Spinal cord (tissue), 10 donors: ENCODE measurements around the gene BOC. TPM values are rescaled to one million over a fixed set of nuclear protein-coding genes. Genes with fewer than 3 reads are reported as not detected.

ENCODE experiments used
- DNase-seq, 6 donors: peaks; one replicate each; pipeline versions ENCODE4 v3.0.0 to v3.0.0-alpha.2; 2013 to 2015; ENCODE audit warnings: low spot score in 6 of 6, low read depth in 4 of 6
- H3K27ac ChIP-seq: one replicate; pipeline ENCODE4 v1.5.1; 2013; ENCODE audit warnings: low read depth, low read length, control low read depth
- H3K27me3 ChIP-seq: one replicate; pipeline ENCODE4 v1.6.1; 2013; ENCODE audit warnings: low read length; ENCODE audit not compliant: control insufficient read depth, insufficient read depth
- H3K36me3 ChIP-seq: one replicate; pipeline ENCODE4 v1.6.1; 2013; ENCODE audit warnings: low read length; ENCODE audit not compliant: control insufficient read depth, insufficient read depth
- H3K4me1 ChIP-seq: one replicate; pipeline ENCODE4 v1.6.1; 2013; ENCODE audit warnings: low read length; ENCODE audit not compliant: control insufficient read depth, insufficient read depth
- H3K4me3 ChIP-seq: one replicate; pipeline ENCODE4 v1.5.1; 2013; ENCODE audit warnings: low read depth, low read length, control low read depth
- H3K9me3 ChIP-seq: one replicate; pipeline ENCODE4 v1.6.1; 2013; ENCODE audit warnings: low read length; ENCODE audit not compliant: control insufficient read depth, insufficient read depth
- WGBS: methylation state at CpG from one replicate; pipeline ENCODE4 v1.1.5; 2013; ENCODE audit warnings: missing lambda C conversion rate; ENCODE audit not compliant: insufficient coverage; 5-methylcytosine and 5-hydroxymethylcytosine counted together
- polyA plus RNA-seq, 2 donors: library from polyadenylated mRNA; unstranded; fragments of 120-200 nt; gene quantifications; one replicate each; pipeline ENCODE4 v1.2.1, GENCODE V29; 2013; ENCODE audit not compliant: insufficient read length in 2 of 2
- total RNA-seq, 2 donors: library from RNA; depleted of rRNA in 1 of 2; stranded (reverse); fragments of 120-200 nt in 1 of 2; fragments of >200 nt in 1 of 2; gene quantifications; one replicate each; pipeline versions ENCODE4 v1.2.3 to v1.2.4, GENCODE V29; 2013 to 2014
- donor health status: healthy.

The BOC gene
- total and polyA plus RNA-seq, 4 donors, result 37.7 to 57.0 (median 47.3) TPM

- 49% methylated on average over 11 of the region's 14 CpGs for WGBS
- H3K4me1 ChIP-seq, result peaks cover 37% of the 10 kb centered on the region
- H3K36me3 ChIP-seq, result peaks cover 16% of the 10 kb centered on the region
These were observed 43.0 kb downstream of the BOC start for GRCh38 chr3:113254171-113254947.

GRCh38 chr3:113255100-113255853 is 43.9 kb downstream of the BOC start:
- H3K9me3 ChIP-seq, result no peaks in the 10 kb centered on the region
- peaks cover 42% of the 10 kb centered on the region for H3K4me1 ChIP-seq
- 74% methylated on average over 6 of the region's 7 CpGs for WGBS
- DNase-seq, result no peak
- peaks cover 16% of the 10 kb centered on the region for H3K36me3 ChIP-seq
- peak overlapping the region; percentile 43 for H3K27ac ChIP-seq
- H3K27me3 ChIP-seq, result no peaks in the 10 kb centered on the region
- no peak overlapping the region for H3K4me3 ChIP-seq

More at GRCh38 chr3:113254171-113254947, 43.0 kb downstream of the BOC start:
- Histone ChIP-seq H3K4me3 (no peak overlapping the region), H3K27me3 (no peaks in the 10 kb centered on the region), H3K9me3 (no peaks in the 10 kb centered on the region), H3K27ac (peak overlapping the region; percentile 43)
- DNase-seq, result peak in 2 of 6 donors; percentile 68 to 89

GRCh38 chr3:113255854-113256615 is 44.7 kb downstream of the BOC start:
- peaks cover 8% of the 10 kb centered on the region for H3K36me3 ChIP-seq
- no peak overlapping the region for H3K4me3 ChIP-seq
- DNase-seq, result no peak
- H3K27me3 ChIP-seq, result no peaks in the 10 kb centered on the region
- H3K9me3 ChIP-seq, result no peaks in the 10 kb centered on the region
- WGBS, result 76% methylated on average over 6 of the region's 7 CpGs
- H3K4me1 ChIP-seq, result peaks cover 47% of the 10 kb centered on the region
- peak overlapping the region; percentile 18 for H3K27ac ChIP-seq

GRCh38 chr3:113258361-113258760 is 47.0 kb downstream of the BOC start:
- H3K27ac ChIP-seq, result no peak overlapping the region
- H3K9me3 ChIP-seq, result no peaks in the 10 kb centered on the region
- DNase-seq, result no peak
- 50% methylated on average over 1 of the region's 4 CpGs for whole genome bisulfite sequencing
- H3K27me3 ChIP-seq, result peaks cover 2% of the 10 kb centered on the region
- no peak overlapping the region for H3K4me3 ChIP-seq
- H3K36me3 ChIP-seq, result peaks cover 4% of the 10 kb centered on the region
- H3K4me1 ChIP-seq, result peaks cover 60% of the 10 kb centered on the region

- Histone ChIP-seq H3K9me3 (no peaks in the 10 kb centered on the region), H3K27me3 (peaks cover 2% of the 10 kb centered on the region), H3K27ac (no peak overlapping the region), H3K4me3 (no peak overlapping the region), H3K4me1 (peaks cover 56% of the 10 kb centered on the region), H3K36me3 (peaks cover 4% of the 10 kb centered on the region)
- DNase-seq, result peak in 1 of 6 donors; percentile 64
- no CpG with 5 or more reads among the region's 2 CpGs for WGBS
These were observed 47.8 kb downstream of the BOC start for GRCh38 chr3:113259196-113259595.

GRCh38 chr3:113261063-113261625 is 49.8 kb downstream of the BOC start:
- Histone ChIP-seq H3K4me3 (no peak overlapping the region), H3K27ac (peak overlapping the region; percentile 29), H3K27me3 (peaks cover 2% of the 10 kb centered on the region), H3K4me1 (peaks cover 60% of the 10 kb centered on the region), H3K9me3 (no peaks in the 10 kb centered on the region), H3K36me3 (peaks cover 4% of the 10 kb centered on the region)
- 40% methylated on average over 1 of the region's 6 CpGs for WGBS
- peak in 1 of 6 donors; percentile 73 for DNase-seq

DNA sequence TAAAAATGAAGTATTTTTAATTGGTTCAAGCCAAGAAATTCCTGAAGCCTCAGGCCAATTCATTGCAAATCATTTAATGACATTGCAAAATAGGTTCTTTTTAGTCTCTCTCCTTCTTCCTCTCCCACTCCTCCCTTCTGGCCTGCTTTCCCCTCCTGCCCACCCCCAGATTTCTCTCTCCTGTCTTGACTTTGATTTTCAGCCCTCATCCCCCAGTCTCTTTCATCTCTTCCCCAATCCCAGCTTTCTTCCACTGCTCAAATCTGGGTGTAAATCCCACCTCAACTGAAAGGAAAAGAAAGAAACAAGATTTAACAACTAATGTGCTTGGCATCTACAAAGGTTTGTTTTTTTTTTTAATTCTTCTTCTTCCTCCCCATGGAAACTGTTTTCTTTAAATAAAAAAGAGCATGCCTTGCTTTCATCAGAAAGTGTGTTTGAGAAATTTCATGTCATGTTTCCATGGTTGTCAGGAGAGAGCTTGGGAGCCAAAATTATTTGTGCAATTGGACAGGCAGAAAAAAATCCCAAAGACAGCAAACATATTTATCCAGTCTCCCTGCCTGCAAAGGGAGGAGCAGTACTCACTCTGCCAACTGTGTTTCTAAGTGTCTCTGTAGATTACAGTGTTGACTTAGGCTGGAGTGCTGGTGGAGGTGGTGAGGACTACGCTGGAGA is 50.4 kb downstream of the BOC start:
- H3K27me3 ChIP-seq, result peaks cover 2% of the 10 kb centered on the region
- H3K9me3 ChIP-seq, result no peaks in the 10 kb centered on the region
- DNase-seq, result peak in 1 of 6 donors; percentile 71
- H3K36me3 ChIP-seq, result peaks cover 4% of the 10 kb centered on the region
- 40% methylated on average over 1 of the region's 1 CpG for WGBS
- H3K27ac ChIP-seq, result peak overlapping the region; percentile 16
- H3K4me1 ChIP-seq, result peaks cover 60% of the 10 kb centered on the region
- no peak overlapping the region for H3K4me3 ChIP-seq

DNA sequence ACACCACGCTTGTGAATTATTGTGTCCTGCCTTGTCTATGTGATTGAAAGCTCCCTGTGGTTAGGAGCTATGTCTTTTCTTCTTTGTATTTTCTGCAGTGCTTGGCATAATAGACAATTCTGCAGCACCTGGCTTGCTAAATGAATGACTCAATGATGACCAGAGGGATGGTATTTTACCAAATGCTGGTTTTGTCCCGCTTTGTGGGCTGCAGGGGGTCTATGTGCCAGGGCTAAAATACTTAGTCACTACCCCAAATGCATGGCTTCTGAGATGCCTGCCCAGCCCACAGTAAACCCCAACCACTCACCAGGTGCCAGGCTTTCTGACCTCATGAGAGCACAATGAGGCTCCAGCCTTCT is 50.9 kb downstream of the BOC start:
- Histone ChIP-seq H3K4me1 (peaks cover 61% of the 10 kb centered on the region), H3K27ac (peak overlapping the region; percentile 16), H3K4me3 (no peak overlapping the region), H3K9me3 (no peaks in the 10 kb centered on the region), H3K27me3 (peaks cover 2% of the 10 kb centered on the region), H3K36me3 (peaks cover 5% of the 10 kb centered on the region)
- 45% methylated on average over 1 of the region's 2 CpGs for WGBS
- DNase-seq, result no peak

GRCh38 chr3:113263020-113263419 is 51.7 kb downstream of the BOC start:
- Histone ChIP-seq H3K4me3 (no peak overlapping the region), H3K9me3 (no peaks in the 10 kb centered on the region), H3K27ac (peak overlapping the region; percentile 6), H3K4me1 (peaks cover 66% of the 10 kb centered on the region), H3K36me3 (peaks cover 12% of the 10 kb centered on the region), H3K27me3 (peaks cover 2% of the 10 kb centered on the region)
- no peak for DNase-seq
- 97% methylated on average over 2 of the region's 2 CpGs for WGBS
